HepG2 (cell line): Measurements from ENCODE around the gene DCAF6. TPM values are rescaled to one million over a fixed set of nuclear protein-coding genes. Genes with fewer than 3 reads are reported as not detected.

Experiments
- ARID4A ChIP-seq: sonication (generic); formaldehyde crosslinking; IDR thresholded peaks from 2 replicates; pipeline ENCODE4 v1.5.0; 2020; ENCODE audit warnings: mild to moderate bottlenecking, missing genetic modification reagents, borderline replicate concordance
- EP300 ChIP-seq, 3 experiments: sonication (generic) in 1 of 3; formaldehyde crosslinking in 1 of 3; IDR thresholded peaks; 2 replicates each; pipeline versions ENCODE4 v1.5.1 to v1.6.1; 2011 to 2020; ENCODE audit warnings: low read depth in 2 of 3, low read length in 2 of 3, borderline replicate concordance in 1 of 3, improper control_type of control experiment in 1 of 3, mild to moderate bottlenecking in 1 of 3, missing genetic modification reagents in 1 of 3, moderate library complexity in 1 of 3
- HMGXB4 ChIP-seq, 2 experiments: sonication (generic) in 1 of 2; formaldehyde crosslinking in 1 of 2; IDR thresholded peaks; 2 replicates each; pipeline versions ENCODE4 v1.4.0 to v1.6.1; 2018 to 2020; ENCODE audit warnings: missing genetic modification reagents in 2 of 2, borderline replicate concordance in 1 of 2, low read depth in 1 of 2, mild to moderate bottlenecking in 1 of 2, missing biosample characterization in 1 of 2
- MAFF ChIP-seq: IDR thresholded peaks from 2 replicates; pipeline ENCODE4 v1.6.1; 2011; ENCODE audit warnings: low read depth, low read length, improper control_type of control experiment
- MAFK ChIP-seq, 2 experiments: IDR thresholded peaks in 1 of 2; conservative IDR thresholded peaks in 1 of 2; 2 replicates each; pipeline ENCODE4 v1.6.1; 2011; ENCODE audit warnings: improper control_type of control experiment in 2 of 2, low read length in 2 of 2
- MED1 ChIP-seq: sonication (generic); formaldehyde crosslinking; IDR thresholded peaks from 2 replicates; pipeline ENCODE4 v1.4.0; 2020; ENCODE audit warnings: missing genetic modification reagents
- MIXL1 ChIP-seq: IDR thresholded peaks from 2 replicates; pipeline ENCODE4 v1.6.1; 2016
- NFE2 ChIP-seq: sonication (generic); formaldehyde crosslinking; IDR thresholded peaks from 2 replicates; pipeline ENCODE4 v1.4.0; 2020; ENCODE audit warnings: missing genetic modification reagents
- PHF21A ChIP-seq: sonication (generic); formaldehyde crosslinking; IDR thresholded peaks from 2 replicates; pipeline ENCODE4 v1.5.0; 2020; ENCODE audit warnings: mild to moderate bottlenecking, missing genetic modification reagents
- ZBTB38 ChIP-seq: sonication (generic); formaldehyde crosslinking; IDR thresholded peaks from 2 replicates; pipeline ENCODE4 v1.5.1; 2020; ENCODE audit warnings: mild to moderate bottlenecking, missing genetic modification reagents
- ZFY ChIP-seq: sonication (generic); formaldehyde crosslinking; IDR thresholded peaks from 2 replicates; pipeline ENCODE4 v1.4.0; 2020; ENCODE audit warnings: missing genetic modification reagents
- ZNF12 ChIP-seq: sonication (generic); formaldehyde crosslinking; IDR thresholded peaks from 2 replicates; pipeline ENCODE4 v1.5.0; 2020; ENCODE audit warnings: missing genetic modification reagents
- ZNF234 ChIP-seq: sonication (generic); formaldehyde crosslinking; conservative IDR thresholded peaks from 2 replicates; pipeline ENCODE4 v1.5.1; 2020; ENCODE audit warnings: mild to moderate bottlenecking, missing genetic modification reagents
- ZNF292 ChIP-seq: sonication (generic); formaldehyde crosslinking; IDR thresholded peaks from 2 replicates; pipeline ENCODE4 v1.8.1; 2022; ENCODE audit warnings: mild to moderate bottlenecking, low read depth, missing genetic modification reagents, borderline replicate concordance
- ZNF614 ChIP-seq: IDR thresholded peaks from 2 replicates; pipeline ENCODE4 v1.6.1; 2018; ENCODE audit warnings: missing biosample characterization, missing genetic modification reagents, inconsistent platforms, borderline replicate concordance
- ZSCAN9 ChIP-seq: IDR thresholded peaks from 2 replicates; pipeline ENCODE4 v1.6.1; 2016; ENCODE audit warnings: borderline replicate concordance
- ZXDC ChIP-seq: sonication (generic); formaldehyde crosslinking; IDR thresholded peaks from 2 replicates; pipeline ENCODE4 v1.5.0; 2020; ENCODE audit warnings: mild to moderate bottlenecking, missing genetic modification reagents
- polyA plus RNA-seq, 8 experiments: library from polyadenylated mRNA; depleted of rRNA in 3 of 8; stranded (reverse) in 7 of 8; unstranded in 1 of 8; fragments of >200 nt; fragmentation: Illumina TruSeq in 4 of 8; extraction: Trizol in 4 of 8; gene quantifications; 2 replicates each; pipeline versions ENCODE4 v1.2.1 to v1.2.3, GENCODE V29; 2011 to 2016; ENCODE audit warnings: low read depth in 4 of 8, missing spikeins in 1 of 8, mixed read lengths in 1 of 8; ENCODE audit not compliant: insufficient read depth in 1 of 8
- total RNA-seq, 5 experiments: library from RNA; depleted of rRNA; stranded (reverse); fragments of >200 nt; fragmentation: Illumina TruSeq; extraction: Trizol; gene quantifications; 2 replicates each; pipeline ENCODE4 v1.2.3, GENCODE V29; 2016; ENCODE audit warnings: low read depth in 1 of 5
- TF ChIP-seq, protein P1 (sequence below): sonication (generic); formaldehyde crosslinking; IDR thresholded peaks from 2 replicates; pipeline ENCODE4 v1.4.0; 2020; ENCODE audit warnings: missing genetic modification reagents

The DCAF6 gene
- total and polyA plus RNA-seq, 2 of the 13 experiments (the other 11 are each of a cell fraction or from before 2014, with no cell fraction given): 24.7 to 33.7 TPM

DNA sequence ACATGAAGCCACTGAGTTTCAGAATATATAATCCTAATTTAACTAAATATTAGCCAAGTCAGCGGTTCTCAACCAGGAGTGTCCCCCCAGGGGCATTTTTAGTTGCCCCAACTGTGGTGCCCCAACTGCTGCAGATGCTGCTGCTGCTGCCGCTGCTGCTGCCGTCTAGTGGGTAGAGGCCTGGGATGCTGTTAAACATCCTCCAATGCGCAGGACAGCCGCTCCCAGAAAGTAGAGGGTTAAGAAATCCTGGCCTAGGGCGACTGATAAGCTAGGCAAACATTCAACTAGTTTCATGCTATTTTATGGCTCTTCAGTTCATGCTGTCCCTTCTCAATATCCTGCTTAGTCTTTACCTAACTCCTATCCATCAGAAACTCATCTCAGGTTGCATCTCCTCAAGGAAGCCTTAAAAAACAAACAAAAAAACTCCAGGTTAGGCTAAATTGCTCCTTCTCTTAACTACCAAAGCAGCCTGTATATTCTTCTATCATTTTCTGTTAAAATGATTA lies 9.9 kb upstream of the DCAF6 start (continued):
- no peak for TF ChIP-seq ZBTB38 (CRISPR knock-in tag)
- no peak for TF ChIP-seq ZNF234 (CRISPR knock-in tag)
- TF ChIP-seq ZNF292 (CRISPR knock-in tag): peak; percentile 73; the same call in 1 of the 2 replicates
- TF ChIP-seq, protein P1, sequence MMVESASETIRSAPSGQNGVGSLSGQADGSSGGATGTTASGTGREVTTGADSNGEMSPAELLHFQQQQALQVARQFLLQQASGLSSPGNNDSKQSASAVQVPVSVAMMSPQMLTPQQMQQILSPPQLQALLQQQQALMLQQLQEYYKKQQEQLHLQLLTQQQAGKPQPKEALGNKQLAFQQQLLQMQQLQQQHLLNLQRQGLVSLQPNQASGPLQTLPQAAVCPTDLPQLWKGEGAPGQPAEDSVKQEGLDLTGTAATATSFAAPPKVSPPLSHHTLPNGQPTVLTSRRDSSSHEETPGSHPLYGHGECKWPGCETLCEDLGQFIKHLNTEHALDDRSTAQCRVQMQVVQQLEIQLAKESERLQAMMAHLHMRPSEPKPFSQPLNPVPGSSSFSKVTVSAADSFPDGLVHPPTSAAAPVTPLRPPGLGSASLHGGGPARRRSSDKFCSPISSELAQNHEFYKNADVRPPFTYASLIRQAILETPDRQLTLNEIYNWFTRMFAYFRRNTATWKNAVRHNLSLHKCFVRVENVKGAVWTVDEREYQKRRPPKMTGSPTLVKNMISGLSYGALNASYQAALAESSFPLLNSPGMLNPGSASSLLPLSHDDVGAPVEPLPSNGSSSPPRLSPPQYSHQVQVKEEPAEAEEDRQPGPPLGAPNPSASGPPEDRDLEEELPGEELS (CRISPR knock-in tag): 0 out of 2 replicates have a peak, but pooled peaks have one; percentile 61
- TF ChIP-seq EP300 (IDR thresholded peaks at IDR 0.05; ENCODE audit: low read depth in 2 of 2, low read length in 2 of 2): peak in 1 of 2 experiments; percentile 44; a peak in 1 of 4 replicates
- TF ChIP-seq EP300 (CRISPR knock-in tag; IDR thresholded peaks at IDR 0.05; ENCODE audit: borderline replicate concordance): no peak
- peak; percentile 64; the same call in 1 of the 2 replicates for TF ChIP-seq MIXL1 (CRISPR knock-in tag)
- TF ChIP-seq ZXDC: no peak
- no peak for TF ChIP-seq NFE2 (CRISPR knock-in tag)
- 0 out of 2 replicates have a peak, but pooled peaks have one; percentile 18 for TF ChIP-seq ZSCAN9 (CRISPR knock-in tag)
- TF ChIP-seq PHF21A (CRISPR knock-in tag): peak; percentile 35; the same call in 1 of the 2 replicates
- TF ChIP-seq HMGXB4 (CRISPR knock-in tag; IDR thresholded peaks at IDR 0.05; ENCODE audit: borderline replicate concordance in 1 of 2, low read depth in 1 of 2): 0 out of 4 replicates have a peak, but pooled peaks of 1 of the 2 experiments have one; percentile 27
- peak; percentile 84 for TF ChIP-seq MAFF
- peak; percentile 46; the same call in 1 of the 2 replicates for TF ChIP-seq ZNF614 (CRISPR knock-in tag)
- TF ChIP-seq MAFK (conservative IDR thresholded peaks at IDR 0.05 in 1 of 2, IDR thresholded peaks at IDR 0.05 in 1 of 2; ENCODE audit: low read length in 2 of 2): peak; percentile 86 to 88
- TF ChIP-seq MED1: peak; percentile 40; the same call in 1 of the 2 replicates
- TF ChIP-seq ZNF12 (CRISPR knock-in tag): 0 out of 2 replicates have a peak, but pooled peaks have one; percentile 39
- peak; percentile 61 for TF ChIP-seq ZFY
- TF ChIP-seq ARID4A (CRISPR knock-in tag): peak; percentile 46; the same call in 1 of the 2 replicates
